ENCODE data around the gene PLEKHA1.

PLEKHA1 gene

GRCh38 chr10:122379537-122379936 is 5.0 kb downstream of the PLEKHA1 start:
- DNase-seq = no peak

GRCh38 chr10:122380703-122381102 is 6.2 kb downstream of the PLEKHA1 start:
- DNase-seq = no peak

GRCh38 chr10:122381680-122382079 is 7.2 kb downstream of the PLEKHA1 start:
- no peak for DNase-seq

GRCh38 chr10:122386514-122386913 is 12.0 kb downstream of the PLEKHA1 start:
- DNase-seq = no peak

GRCh38 chr10:122387572-122387971 is 13.1 kb downstream of the PLEKHA1 start:
- no peak for DNase-seq

GRCh38 chr10:122388287-122388997 is 13.9 kb downstream of the PLEKHA1 start:
- no peak for DNase-seq

- no peak for DNase-seq
These were observed 15.8 kb downstream of the PLEKHA1 start for GRCh38 chr10:122390271-122390670.

- DNase-seq = no peak
These were observed 16.2 kb downstream of the PLEKHA1 start for GRCh38 chr10:122390679-122391078.

- peak in 1 of 2 experiments; percentile 0 for DNase-seq
These were observed 17.4 kb downstream of the PLEKHA1 start for GRCh38 chr10:122391875-122392274.

GRCh38 chr10:122392835-122393234 is 18.3 kb downstream of the PLEKHA1 start:
- DNase-seq = no peak

- DNase-seq = no peak
These were observed 18.8 kb downstream of the PLEKHA1 start for GRCh38 chr10:122393288-122393687.

GRCh38 chr10:122402548-122403131 is 28.1 kb downstream of the PLEKHA1 start:
- no peak for DNase-seq

GRCh38 chr10:122404576-122404975 is 30.1 kb downstream of the PLEKHA1 start:
- DNase-seq = no peak

GRCh38 chr10:122407375-122408125 is 33.0 kb downstream of the PLEKHA1 start:
- DNase-seq = no peak

- DNase-seq = no peak
These were observed 38.8 kb downstream of the PLEKHA1 start for GRCh38 chr10:122413327-122413726.

- DNase-seq = no peak
These were observed 43.2 kb downstream of the PLEKHA1 start for GRCh38 chr10:122417667-122418066.

- DNase-seq = no peak
These were observed 44.5 kb downstream of the PLEKHA1 start for GRCh38 chr10:122419016-122419415.

- DNase-seq = no peak
These were observed 45.5 kb downstream of the PLEKHA1 start for GRCh38 chr10:122419876-122420623.

GRCh38 chr10:122420624-122421007 is 46.1 kb downstream of the PLEKHA1 start:
- DNase-seq = no peak

GRCh38 chr10:122421054-122421625 is 46.6 kb downstream of the PLEKHA1 start:
- no peak for DNase-seq

GRCh38 chr10:122421742-122422141 is 47.2 kb downstream of the PLEKHA1 start:
- no peak for DNase-seq

- DNase-seq = no peak
These were observed 47.9 kb downstream of the PLEKHA1 start for GRCh38 chr10:122422266-122422989.
